BJ (cell line): ENCODE results near the gene TMEM101. TPM values are rescaled to one million over a fixed set of nuclear protein-coding genes. Genes with fewer than 3 reads are reported as not detected.
"Not testable (repeated sequence)": the region's sequence is repeated elsewhere in the genome, so short reads cannot be mapped to it uniquely, and the experiment has no call there.

ENCODE experiments used
- CTCF ChIA-PET: fragments of 350-600 bp; formaldehyde crosslinking; extraction: SDS; loops from one replicate; lab custom pipeline; 2021; ENCODE audit warnings: antibody characterized with exemption, inconsistent platforms; lab: Yijun Ruan, JAX
- POLR2A ChIA-PET: fragments of 300-600 bp; sonication (Branson Sonifier 250); formaldehyde crosslinking; extraction: SDS; loops from one replicate; lab custom pipeline; 2021; ENCODE audit warnings: antibody characterized with exemption; lab: Charles Lee
- DNase-seq: peaks from one replicate; pipeline ENCODE4 v3.0.0-alpha.2; 2011; ENCODE audit warnings: low read depth
- H3K27me3 ChIP-seq: 2 replicates; pipeline ENCODE4 v1.6.0; 2011; ENCODE audit warnings: low read length; ENCODE audit not compliant: control insufficient read depth, insufficient read depth
- H3K36me3 ChIP-seq: 2 replicates; pipeline ENCODE4 v1.5.1; 2011; ENCODE audit warnings: low read length; ENCODE audit not compliant: control insufficient read depth, insufficient read depth
- H3K4me3 ChIP-seq: 2 replicates; pipeline ENCODE4 v1.5.1; 2011; ENCODE audit warnings: low read depth, mild to moderate bottlenecking, control low read depth, low read length
- CTCF ChIP-seq: IDR thresholded peaks from 2 replicates; pipeline ENCODE4 v1.5.1; 2011; ENCODE audit warnings: low read depth, mild to moderate bottlenecking, control low read depth, inconsistent platforms, low read length, moderate library complexity; ENCODE audit not compliant: insufficient read depth
- polyA plus RNA-seq: library from polyadenylated mRNA; depleted of rRNA; stranded (reverse); fragments of >200 nt; gene quantifications from 2 replicates; pipeline ENCODE4 v1.2.3, GENCODE V29; 2011

Gene TMEM101
- polyA plus RNA-seq, 1 experiment = 47.9 TPM

- peaks cover 11% of the 10 kb centered on the region for H3K36me3 ChIP-seq
- TF ChIP-seq CTCF = no peak
- H3K27me3 ChIP-seq = no peaks in the 10 kb centered on the region
- POLR2A ChIA-PET = no interaction called here
- CTCF ChIA-PET = interaction anchor here (1.1 to 1.5 kb wide), 3 partner anchors 17 to 114 kb away, joined by 3 to 5 read pairs (median 3); no protein-coding TSS in a partner anchor
- no peak overlapping the region for H3K4me3 ChIP-seq
- no peak for DNase-seq
Measured at GRCh38 chr17:44023545-44024270, 8.9 kb upstream of the TMEM101 start.

- no peak for DNase-seq
- Histone ChIP-seq H3K27me3 (no peaks in the 10 kb centered on the region), H3K36me3 (peaks cover 8% of the 10 kb centered on the region), H3K4me3 (no peak overlapping the region)
- no peak for TF ChIP-seq CTCF
- ChIA-PET CTCF (interaction anchor here (1.1 to 1.7 kb wide), 4 partner anchors 19 to 146 kb away, joined by 3 to 5 read pairs (median 4); no protein-coding TSS in a partner anchor), POLR2A (no interaction called here)
Measured at GRCh38 chr17:44022246-44022645, 7.5 kb upstream of the TMEM101 start.

- H3K4me3 ChIP-seq, H3K36me3 ChIP-seq, POLR2A ChIA-PET, H3K27me3 ChIP-seq, DNase-seq: not testable (repeated sequence)
- CTCF ChIA-PET = interaction anchor here (1.1 to 2.0 kb wide), 5 partner anchors 8 to 147 kb away, joined by 3 to 5 read pairs (median 4); no protein-coding TSS in a partner anchor
Measured at GRCh38 chr17:44021227-44021626, 6.5 kb upstream of the TMEM101 start.

GRCh38 chr17:44014133-44014436 is 678 bp downstream of the TMEM101 start:
- H3K4me3 ChIP-seq = peak overlapping the region; percentile 87
- H3K27me3 ChIP-seq = no peaks in the 10 kb centered on the region
- POLR2A ChIA-PET = no interaction called here
- no peak for DNase-seq
- TF ChIP-seq CTCF = no peak
- CTCF ChIA-PET = no interaction called here
- peaks cover 4% of the 10 kb centered on the region for H3K36me3 ChIP-seq

GRCh38 chr17:44012874-44013273 is 1.9 kb downstream of the TMEM101 start:
- CTCF ChIA-PET = no interaction called here
- POLR2A ChIA-PET = no interaction called here

More at GRCh38 chr17:44012874-44013273, 1.9 kb downstream of the TMEM101 start:
- Histone ChIP-seq H3K36me3 (peaks cover 4% of the 10 kb centered on the region), H3K4me3 (no peak overlapping the region), H3K27me3 (no peaks in the 10 kb centered on the region)
- TF ChIP-seq CTCF = no peak
- no peak for DNase-seq
